Measurements from ENCODE around the gene SZRD1. TPM values are rescaled to one million over a fixed set of nuclear protein-coding genes. Genes with fewer than 3 reads are reported as not detected.

Gene SZRD1
- total and polyA plus RNA-seq, 2 donors (not counting 3 experiments of a cell fraction or from before 2014, with no cell fraction given), result 162 to 164 TPM

- BruUV-seq (replicated peaks), result no TSS peak
- no peak overlapping the region for H3K4me2 ChIP-seq (ENCODE audit: insufficient read depth, low read length)
- H3K9ac ChIP-seq (replicated peaks; ENCODE audit: extremely low read depth, insufficient read depth, low read length), result no peak overlapping the region
- DNase-seq (ENCODE audit: low read depth, low spot score), result no peak
- peaks cover 0 to 7% of the 10 kb centered on the region in 2 experiments for H3K36me3 ChIP-seq (ENCODE audit: control insufficient read depth in 2 of 2, extremely low read depth in 1 of 2, insufficient read depth in 2 of 2, low read length in 2 of 2)
- no peak overlapping the region for H2AFZ ChIP-seq (ENCODE audit: low read depth, low read length)
- no peak for TF ChIP-seq POLR2A (IDR thresholded peaks at IDR 0.05; ENCODE audit: low read depth, low read length)
- TF ChIP-seq FOS (IDR thresholded peaks at IDR 0.05; ENCODE audit: borderline replicate concordance, insufficient read depth, low read length), result no peak
- no peak for TF ChIP-seq MYC (IDR thresholded peaks at IDR 0.05; ENCODE audit: low read depth, low read length)
- TF ChIP-seq POLR2AphosphoS5 (IDR thresholded peaks at IDR 0.05; ENCODE audit: insufficient read depth, low read depth, low read length), result no peak
- TF ChIP-seq EZH2 (IDR thresholded peaks at IDR 0.05; ENCODE audit: borderline replicate concordance, low read depth, low read length, severe bottlenecking), result no peak
- TF ChIP-seq MAX (IDR thresholded peaks at IDR 0.05; ENCODE audit: insufficient read depth, insufficient read length), result no peak
- TF ChIP-seq JUN (IDR thresholded peaks at IDR 0.05; ENCODE audit: borderline replicate concordance, insufficient read depth, insufficient read length, low read depth), result no peak
- TF ChIP-seq CTCF (IDR thresholded peaks at IDR 0.05; ENCODE audit: extremely low read depth in 1 of 2, insufficient read depth in 1 of 2, low read depth in 1 of 2, low read length in 2 of 2), result no peak
- no peak for TF ChIP-seq GATA2 (IDR thresholded peaks at IDR 0.05; ENCODE audit: insufficient read depth, insufficient read length, low read depth, low read length)
- POLR2A ChIA-PET, result no interaction called here
- H3K4me3 ChIP-seq (replicated peaks in 1 of 3; ENCODE audit: insufficient read depth in 1 of 3, low read depth in 1 of 3, low read length in 3 of 3), result no peak overlapping the region
- intact Hi-C loops (cut with micrococcal nuclease), result no loop called here
- H3K27ac ChIP-seq (ENCODE audit: insufficient read depth, low read depth, low read length), result no peak overlapping the region
- dilution Hi-C loops (cut with MboI; ENCODE audit: extremely low pct_ligation_motif_present, low sequenced_read_pairs), result no loop called here
- H3K79me2 ChIP-seq (ENCODE audit: control insufficient read depth, insufficient read depth, low read length), result no peaks in the 10 kb centered on the region
- no peaks in the 10 kb centered on the region for H3K9me1 ChIP-seq (replicated peaks; ENCODE audit: control insufficient read depth, extremely low read depth, insufficient read depth, low read length)
- FAIRE-seq, result no peak
- CTCF ChIA-PET, result interaction anchor here (0.8 to 1.0 kb wide), 3 partner anchors 10 to 28 kb away, joined by 3 to 5 read pairs (median 4); no protein-coding TSS in a partner anchor
- no peaks in the 10 kb centered on the region for H3K9me3 ChIP-seq (replicated peaks; ENCODE audit: control insufficient read depth, insufficient read depth, low read length)
- no peaks in the 10 kb centered on the region for H4K20me1 ChIP-seq (replicated peaks; ENCODE audit: control insufficient read depth, extremely low read depth, insufficient read depth, low read length)
- no peaks in the 10 kb centered on the region for H3K27me3 ChIP-seq (ENCODE audit: control insufficient read depth in 2 of 2, insufficient read depth in 2 of 2, low read length in 2 of 2)
- H3K4me1 ChIP-seq (ENCODE audit: control insufficient read depth, extremely low read depth, insufficient read depth, low read length), result no peaks in the 10 kb centered on the region
These were observed 35.7 kb downstream of the SZRD1 start for GRCh38 chr1:16402742-16403141.

Data from endothelial cell of umbilical vein (primary cell).